Measurements from ENCODE around the gene METTL21A.

METTL21A gene

GRCh38 chr2:207599636-207600035 lies 25.6 kb downstream of the METTL21A start:
- Histone ChIP-seq H3K4me1 (ENCODE audit: control insufficient read depth, insufficient read depth, low read depth, low read length) (no peaks in the 10 kb centered on the region), H2BK5ac (ENCODE audit: low read depth, low read length, poor library complexity, severe bottlenecking) (no peak overlapping the region), H3K18ac (ENCODE audit: low read depth in 1 of 2, low read length in 2 of 2) (no peak overlapping the region), H3K4ac (ENCODE audit: low read depth in 1 of 2, low read length in 2 of 2) (no peak overlapping the region), H3K36me3 (ENCODE audit: control insufficient read depth in 1 of 2, insufficient read depth in 2 of 2, low read depth in 1 of 2, low read length in 2 of 2) (peaks cover 6 to 53% of the 10 kb centered on the region in 2 experiments), H3K27ac (ENCODE audit: low read length, poor library complexity, severe bottlenecking) (no peak overlapping the region), H4K8ac (ENCODE audit: low read length) (no peak overlapping the region), H4K91ac (ENCODE audit: low read length) (no peak overlapping the region), H2BK15ac (ENCODE audit: low read depth, poor library complexity, severe bottlenecking) (no peak overlapping the region), H3K14ac (ENCODE audit: low read length in 2 of 2) (no peak overlapping the region), H3K27me3 (ENCODE audit: control insufficient read depth in 1 of 2, insufficient read depth in 1 of 2, low read length in 2 of 2) (no peaks in the 10 kb centered on the region), H3K23ac (ENCODE audit: low read length in 2 of 2) (no peak overlapping the region), H2AFZ (ENCODE audit: low read depth, low read length) (no peak overlapping the region), H2BK12ac (ENCODE audit: low read length in 2 of 2) (no peak overlapping the region), H2AK5ac (ENCODE audit: low read length, severe bottlenecking) (no peak overlapping the region), H3K9me3 (ENCODE audit: control insufficient read depth, low read length) (no peaks in the 10 kb centered on the region), H3K79me1 (replicated peaks; ENCODE audit: low read length, poor library complexity, severe bottlenecking) (peaks cover 5% of the 10 kb centered on the region), H3K9ac (ENCODE audit: low read length) (no peak overlapping the region), H2BK120ac (ENCODE audit: low read depth, low read length) (no peak overlapping the region), H3K4me2 (ENCODE audit: low read length, poor library complexity, severe bottlenecking) (no peak overlapping the region), H3K4me3 (ENCODE audit: insufficient read depth in 1 of 2, low read depth in 1 of 2, low read length in 2 of 2) (no peak overlapping the region)
- no peak for DNase-seq

GRCh38 chr2:207594731-207595130 lies 30.5 kb downstream of the METTL21A start:
- Histone ChIP-seq H3K23ac (ENCODE audit: low read length in 2 of 2) (no peak overlapping the region), H2AK5ac (ENCODE audit: low read length, severe bottlenecking) (no peak overlapping the region), H2BK12ac (ENCODE audit: low read length in 2 of 2) (no peak overlapping the region), H3K9me3 (ENCODE audit: control insufficient read depth, low read length) (peaks cover 23% of the 10 kb centered on the region), H4K91ac (ENCODE audit: low read length) (no peak overlapping the region), H3K27me3 (ENCODE audit: control insufficient read depth in 1 of 2, insufficient read depth in 1 of 2, low read length in 2 of 2) (no peaks in the 10 kb centered on the region), H2AFZ (ENCODE audit: low read depth, low read length) (no peak overlapping the region), H3K9ac (ENCODE audit: low read length) (no peak overlapping the region), H3K4me1 (ENCODE audit: control insufficient read depth, insufficient read depth, low read depth, low read length) (no peaks in the 10 kb centered on the region), H4K8ac (ENCODE audit: low read length) (no peak overlapping the region), H3K27ac (ENCODE audit: low read length, poor library complexity, severe bottlenecking) (no peak overlapping the region), H3K4me2 (ENCODE audit: low read length, poor library complexity, severe bottlenecking) (no peak overlapping the region), H2BK120ac (ENCODE audit: low read depth, low read length) (no peak overlapping the region), H3K4me3 (ENCODE audit: insufficient read depth in 1 of 2, low read depth in 1 of 2, low read length in 2 of 2) (no peak overlapping the region), H3K4ac (ENCODE audit: low read depth in 1 of 2, low read length in 2 of 2) (no peak overlapping the region), H3K18ac (ENCODE audit: low read depth in 1 of 2, low read length in 2 of 2) (no peak overlapping the region), H3K79me1 (replicated peaks; ENCODE audit: low read length, poor library complexity, severe bottlenecking) (peaks cover 9% of the 10 kb centered on the region), H3K36me3 (ENCODE audit: control insufficient read depth in 1 of 2, insufficient read depth in 2 of 2, low read depth in 1 of 2, low read length in 2 of 2) (peaks cover 20 to 79% of the 10 kb centered on the region in 2 experiments), H2BK15ac (ENCODE audit: low read depth, poor library complexity, severe bottlenecking) (no peak overlapping the region), H2BK5ac (ENCODE audit: low read depth, low read length, poor library complexity, severe bottlenecking) (no peak overlapping the region), H3K14ac (ENCODE audit: low read length in 2 of 2) (no peak overlapping the region)
- no CpG with 5 or more reads among the region's 4 CpGs for whole genome bisulfite sequencing
- no peak for DNase-seq

- no CpG with 5 or more reads among the region's 3 CpGs for WGBS
- Histone ChIP-seq H4K8ac (ENCODE audit: low read length) (no peak overlapping the region), H3K36me3 (ENCODE audit: control insufficient read depth in 1 of 2, insufficient read depth in 2 of 2, low read depth in 1 of 2, low read length in 2 of 2) (peaks cover 20 to 82% of the 10 kb centered on the region in 2 experiments), H3K79me1 (replicated peaks; ENCODE audit: low read length, poor library complexity, severe bottlenecking) (peaks cover 9% of the 10 kb centered on the region), H3K27me3 (ENCODE audit: control insufficient read depth in 1 of 2, insufficient read depth in 1 of 2, low read length in 2 of 2) (no peaks in the 10 kb centered on the region), H3K9ac (ENCODE audit: low read length) (no peak overlapping the region), H3K4ac (ENCODE audit: low read depth in 1 of 2, low read length in 2 of 2) (no peak overlapping the region), H4K91ac (ENCODE audit: low read length) (no peak overlapping the region), H2AFZ (ENCODE audit: low read depth, low read length) (no peak overlapping the region), H2BK5ac (ENCODE audit: low read depth, low read length, poor library complexity, severe bottlenecking) (no peak overlapping the region), H2BK12ac (ENCODE audit: low read length in 2 of 2) (no peak overlapping the region), H3K18ac (ENCODE audit: low read depth in 1 of 2, low read length in 2 of 2) (no peak overlapping the region), H3K4me2 (ENCODE audit: low read length, poor library complexity, severe bottlenecking) (no peak overlapping the region), H2AK5ac (ENCODE audit: low read length, severe bottlenecking) (no peak overlapping the region), H2BK15ac (ENCODE audit: low read depth, poor library complexity, severe bottlenecking) (no peak overlapping the region), H3K4me1 (ENCODE audit: control insufficient read depth, insufficient read depth, low read depth, low read length) (no peaks in the 10 kb centered on the region), H3K9me3 (ENCODE audit: control insufficient read depth, low read length) (peaks cover 23% of the 10 kb centered on the region), H2BK120ac (ENCODE audit: low read depth, low read length) (no peak overlapping the region), H3K27ac (ENCODE audit: low read length, poor library complexity, severe bottlenecking) (no peak overlapping the region), H3K14ac (ENCODE audit: low read length in 2 of 2) (no peak overlapping the region), H3K23ac (ENCODE audit: low read length in 2 of 2) (no peak overlapping the region), H3K4me3 (ENCODE audit: insufficient read depth in 1 of 2, low read depth in 1 of 2, low read length in 2 of 2) (no peak overlapping the region)
- no peak for DNase-seq
These were observed 30.9 kb downstream of the METTL21A start for GRCh38 chr2:207594264-207594663.

- Histone ChIP-seq H3K79me1 (replicated peaks; ENCODE audit: low read length, poor library complexity, severe bottlenecking) (peaks cover 13% of the 10 kb centered on the region), H3K4ac (ENCODE audit: low read depth in 1 of 2, low read length in 2 of 2) (no peak overlapping the region), H3K4me2 (ENCODE audit: low read length, poor library complexity, severe bottlenecking) (no peak overlapping the region), H4K91ac (ENCODE audit: low read length) (no peak overlapping the region), H3K18ac (ENCODE audit: low read depth in 1 of 2, low read length in 2 of 2) (no peak overlapping the region), H3K9ac (ENCODE audit: low read length) (no peak overlapping the region), H2AFZ (ENCODE audit: low read depth, low read length) (no peak overlapping the region), H3K4me3 (ENCODE audit: insufficient read depth in 1 of 2, low read depth in 1 of 2, low read length in 2 of 2) (no peak overlapping the region), H3K9me3 (ENCODE audit: control insufficient read depth, low read length) (peaks cover 23% of the 10 kb centered on the region), H3K36me3 (ENCODE audit: control insufficient read depth in 1 of 2, insufficient read depth in 2 of 2, low read depth in 1 of 2, low read length in 2 of 2) (peaks cover 20 to 87% of the 10 kb centered on the region in 2 experiments), H3K27ac (ENCODE audit: low read length, poor library complexity, severe bottlenecking) (no peak overlapping the region), H3K4me1 (ENCODE audit: control insufficient read depth, insufficient read depth, low read depth, low read length) (no peaks in the 10 kb centered on the region), H3K14ac (ENCODE audit: low read length in 2 of 2) (no peak overlapping the region), H4K8ac (ENCODE audit: low read length) (no peak overlapping the region), H3K23ac (ENCODE audit: low read length in 2 of 2) (no peak overlapping the region), H3K27me3 (ENCODE audit: control insufficient read depth in 1 of 2, insufficient read depth in 1 of 2, low read length in 2 of 2) (no peaks in the 10 kb centered on the region), H2BK12ac (ENCODE audit: low read length in 2 of 2) (no peak overlapping the region), H2BK120ac (ENCODE audit: low read depth, low read length) (no peak overlapping the region), H2BK15ac (ENCODE audit: low read depth, poor library complexity, severe bottlenecking) (no peak overlapping the region), H2BK5ac (ENCODE audit: low read depth, low read length, poor library complexity, severe bottlenecking) (no peak overlapping the region), H2AK5ac (ENCODE audit: low read length, severe bottlenecking) (no peak overlapping the region)
- no peak for DNase-seq
These were observed 31.9 kb downstream of the METTL21A start for GRCh38 chr2:207593277-207593676.
